IPS-18a (cell line): ENCODE measurements around the gene ACSL5.

ENCODE experiments used
- H3K27ac ChIP-seq: one replicate; pipeline ENCODE4 v1.5.1; 2013; ENCODE audit warnings: low read length
- H3K27me3 ChIP-seq: one replicate; pipeline ENCODE4 v1.6.1; 2013; ENCODE audit warnings: mild to moderate bottlenecking, low read length; ENCODE audit not compliant: control insufficient read depth, insufficient read depth
- H3K36me3 ChIP-seq: one replicate; pipeline ENCODE4 v1.6.1; 2013; ENCODE audit warnings: low read depth, low read length; ENCODE audit not compliant: control insufficient read depth
- H3K4me1 ChIP-seq: one replicate; pipeline ENCODE4 v1.6.1; 2013; ENCODE audit warnings: low read depth, low read length; ENCODE audit not compliant: control insufficient read depth
- H3K4me3 ChIP-seq: one replicate; pipeline ENCODE4 v1.5.1; 2013; ENCODE audit warnings: low read length
- H3K9ac ChIP-seq: one replicate; pipeline ENCODE4 v1.6.1; 2013; ENCODE audit warnings: mild to moderate bottlenecking, low read length, moderate library complexity
- H3K9me3 ChIP-seq: one replicate; pipeline ENCODE4 v1.6.1; 2013; ENCODE audit warnings: low read depth, low read length; ENCODE audit not compliant: control insufficient read depth

The ACSL5 gene

DNA sequence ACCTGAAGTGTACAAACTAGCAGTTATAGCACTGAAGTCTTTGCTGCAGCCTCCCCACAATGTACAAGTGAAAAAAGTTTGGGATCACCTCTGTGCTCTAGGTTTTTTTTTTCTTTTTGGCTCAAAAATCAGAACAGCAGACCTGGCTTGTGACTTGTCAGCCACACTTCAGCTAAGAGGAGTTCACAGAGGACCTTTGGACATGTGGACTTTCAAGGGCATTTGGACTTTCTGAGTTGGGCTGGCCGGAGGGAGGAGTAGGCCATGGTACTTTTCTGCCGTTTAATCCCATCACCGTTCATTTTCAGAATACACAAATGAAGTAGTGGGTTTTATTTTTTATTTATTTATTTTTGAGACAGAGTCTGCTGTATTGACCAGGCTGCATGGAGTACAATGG, 21.9 kb upstream of the ACSL5 start:
- Histone ChIP-seq H3K4me1 (no peaks in the 10 kb centered on the region), H3K27me3 (no peaks in the 10 kb centered on the region), H3K9me3 (no peaks in the 10 kb centered on the region), H3K27ac (no peak overlapping the region), H3K36me3 (no peaks in the 10 kb centered on the region), H3K4me3 (no peak overlapping the region), H3K9ac (no peak overlapping the region)

DNA sequence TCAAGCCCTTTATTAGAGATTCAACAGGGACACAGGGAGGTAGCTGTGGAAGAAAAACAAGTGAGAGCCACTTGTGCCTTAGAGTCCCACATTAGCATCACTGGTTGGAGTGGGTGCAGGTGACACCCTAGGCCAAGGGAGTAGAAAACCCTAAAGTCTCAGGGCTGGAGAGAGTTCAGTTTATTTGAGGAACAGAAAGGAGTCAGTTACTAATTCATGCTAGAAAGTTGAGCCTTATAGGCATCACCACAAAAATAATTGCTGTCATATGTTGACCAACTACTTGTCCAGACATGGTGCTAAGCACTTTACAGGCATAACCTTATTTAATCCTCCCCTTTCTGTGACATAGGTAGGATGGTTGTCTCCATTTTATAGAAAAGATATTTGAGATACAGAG, 20.9 kb upstream of the ACSL5 start:
- Histone ChIP-seq H3K4me3 (no peak overlapping the region), H3K9ac (no peak overlapping the region), H3K27me3 (no peaks in the 10 kb centered on the region), H3K36me3 (no peaks in the 10 kb centered on the region), H3K9me3 (no peaks in the 10 kb centered on the region), H3K27ac (no peak overlapping the region), H3K4me1 (no peaks in the 10 kb centered on the region)

DNA sequence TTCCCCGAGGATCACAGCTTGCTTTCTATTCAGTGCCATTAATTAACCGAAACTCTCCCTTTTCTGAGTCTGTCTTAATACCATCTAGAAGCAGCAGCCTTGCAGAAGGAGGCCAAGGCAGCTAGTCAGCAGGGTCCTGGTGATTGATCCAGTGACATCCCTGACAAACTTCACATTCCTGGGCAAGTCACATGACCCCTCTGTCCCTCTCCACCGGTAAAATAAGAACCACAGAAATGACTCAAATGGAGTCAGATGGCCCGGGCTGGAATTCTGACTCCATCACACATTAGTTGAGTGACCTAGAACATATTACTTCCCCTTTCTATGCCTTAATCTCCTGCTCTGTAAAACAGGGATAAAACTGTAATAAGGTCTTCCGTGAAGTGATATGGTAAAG, 17.2 kb upstream of the ACSL5 start:
- Histone ChIP-seq H3K4me1 (no peaks in the 10 kb centered on the region), H3K4me3 (no peak overlapping the region), H3K36me3 (no peaks in the 10 kb centered on the region), H3K27ac (no peak overlapping the region), H3K9ac (no peak overlapping the region), H3K9me3 (no peaks in the 10 kb centered on the region), H3K27me3 (no peaks in the 10 kb centered on the region)

DNA sequence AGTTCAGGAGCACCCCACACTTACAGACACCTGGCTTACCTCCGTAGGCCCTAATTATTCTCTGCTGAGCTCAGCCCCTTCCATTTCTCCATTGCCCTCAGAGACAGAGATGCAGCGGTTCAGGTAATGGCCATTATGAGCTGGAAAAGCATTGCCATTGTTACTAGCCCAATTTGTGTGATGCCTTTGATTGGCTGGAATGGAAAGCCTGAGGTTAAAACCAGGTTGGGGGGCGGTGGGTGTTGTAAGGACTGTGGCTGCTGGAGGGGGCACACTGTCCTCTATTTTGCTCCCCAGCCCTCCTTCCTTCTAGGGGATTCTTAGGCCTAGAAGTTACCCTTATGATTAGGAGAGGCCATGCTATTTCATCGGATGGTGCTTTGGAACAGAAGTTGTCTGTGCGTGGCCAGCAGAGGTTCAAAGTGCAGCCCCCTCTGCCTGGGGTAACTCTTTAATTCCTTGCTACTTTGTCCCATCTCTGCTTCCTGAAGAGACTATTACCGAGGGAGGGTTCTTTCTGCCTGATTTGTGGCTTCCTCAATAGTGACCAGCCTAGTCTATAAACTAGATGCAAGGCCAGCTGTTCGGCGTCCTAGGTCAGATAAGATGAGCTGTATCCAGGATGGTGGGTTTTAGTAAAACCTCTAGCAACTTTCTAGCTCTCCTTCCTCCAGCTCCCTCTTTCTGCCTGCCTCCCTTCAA, 14.2 kb upstream of the ACSL5 start:
- H3K4me3 ChIP-seq = no peak overlapping the region
- no peaks in the 10 kb centered on the region for H3K9me3 ChIP-seq
- no peak overlapping the region for H3K9ac ChIP-seq
- no peaks in the 10 kb centered on the region for H3K4me1 ChIP-seq
- no peaks in the 10 kb centered on the region for H3K36me3 ChIP-seq
- no peak overlapping the region for H3K27ac ChIP-seq
- no peaks in the 10 kb centered on the region for H3K27me3 ChIP-seq

DNA sequence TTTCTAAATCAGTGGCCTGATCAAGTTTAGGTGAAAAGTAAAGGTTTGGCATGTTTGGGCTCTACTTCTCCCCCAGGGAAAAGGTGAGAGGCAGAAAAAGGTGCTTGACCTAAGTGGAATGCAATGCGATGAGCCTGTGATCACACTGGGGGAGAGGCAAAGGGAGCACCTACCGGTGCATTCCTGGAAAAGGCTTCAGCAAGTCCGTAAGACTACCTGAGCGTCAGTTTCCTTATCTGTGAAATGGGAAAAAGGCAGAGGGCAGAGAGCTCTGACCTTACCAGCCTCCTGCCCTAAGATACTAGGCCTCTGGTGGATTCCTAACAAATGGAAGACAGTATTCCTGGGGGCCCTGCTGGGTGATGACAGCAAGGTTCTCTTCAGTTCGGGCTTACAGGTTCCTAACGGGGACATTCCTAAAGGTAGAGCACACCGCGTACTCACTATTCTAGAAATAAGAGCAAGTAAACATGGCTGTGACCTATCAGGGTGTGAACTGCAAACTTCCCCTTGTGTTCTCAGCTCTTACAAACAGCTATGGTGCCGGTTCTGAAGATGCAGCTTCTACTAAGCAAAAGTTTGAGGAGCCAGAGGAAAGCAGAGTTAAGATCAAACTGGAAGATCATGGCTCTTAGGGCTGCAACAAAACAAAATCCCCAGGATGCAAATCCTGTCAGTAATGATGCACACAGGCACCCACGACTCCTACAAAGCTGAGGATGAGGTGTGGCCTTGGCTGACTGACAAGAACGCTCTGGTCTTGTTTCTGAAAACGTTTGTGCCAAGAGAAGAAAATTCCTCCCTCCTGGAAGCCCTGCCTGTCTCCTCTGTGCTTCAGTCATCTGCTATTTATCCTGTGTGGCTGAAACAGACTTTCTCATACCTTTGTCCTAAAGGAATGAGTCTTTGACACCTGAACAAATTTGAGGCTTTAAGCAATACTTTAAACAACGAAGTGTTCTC, 13.3 kb upstream of the ACSL5 start:
- H3K27me3 ChIP-seq = no peaks in the 10 kb centered on the region
- H3K27ac ChIP-seq = no peak overlapping the region
- H3K9ac ChIP-seq = no peak overlapping the region
- no peaks in the 10 kb centered on the region for H3K4me1 ChIP-seq
- no peak overlapping the region for H3K4me3 ChIP-seq
- H3K9me3 ChIP-seq = no peaks in the 10 kb centered on the region
- H3K36me3 ChIP-seq = no peaks in the 10 kb centered on the region

DNA sequence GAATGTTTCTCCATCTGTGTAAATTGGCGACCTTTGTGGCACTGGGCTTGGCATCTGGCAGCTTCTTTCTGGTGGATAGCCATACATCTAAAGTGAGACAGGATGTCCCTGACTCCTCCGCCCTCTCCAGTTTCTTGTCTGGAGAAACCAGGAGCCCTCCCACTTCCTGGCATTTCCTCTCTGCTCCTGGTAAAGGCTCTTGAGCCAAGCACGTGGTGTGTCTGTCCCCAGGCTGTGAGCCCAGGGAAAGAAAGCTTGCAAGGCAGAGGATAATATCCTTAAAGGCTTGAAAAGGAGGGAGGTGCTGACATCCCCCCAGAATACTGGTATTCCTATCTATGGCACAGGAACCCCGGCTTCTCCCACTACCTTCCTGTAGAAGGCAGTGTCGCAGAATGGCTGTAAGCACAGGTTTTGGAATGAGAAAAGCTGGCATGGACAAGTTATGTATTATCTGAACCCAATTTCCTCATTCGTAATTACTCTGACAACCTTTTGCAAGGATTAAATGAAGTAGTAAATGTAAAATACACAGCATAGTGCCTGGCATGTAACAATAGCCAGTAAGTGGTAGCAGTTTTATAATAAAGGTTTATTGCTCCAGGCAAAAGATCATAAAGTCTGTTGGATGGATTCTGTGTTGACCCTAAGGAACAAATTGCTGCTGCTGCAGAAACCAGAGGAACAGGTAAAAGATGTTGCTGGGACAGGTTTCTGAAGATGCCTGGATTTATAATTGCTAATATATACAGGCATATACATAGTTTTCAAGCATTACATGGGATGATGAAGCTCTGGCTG, 11.8 kb upstream of the ACSL5 start:
- Histone ChIP-seq H3K36me3 (no peaks in the 10 kb centered on the region), H3K4me3 (no peak overlapping the region), H3K27ac (no peak overlapping the region), H3K9ac (no peak overlapping the region), H3K27me3 (no peaks in the 10 kb centered on the region), H3K4me1 (no peaks in the 10 kb centered on the region), H3K9me3 (no peaks in the 10 kb centered on the region)

DNA sequence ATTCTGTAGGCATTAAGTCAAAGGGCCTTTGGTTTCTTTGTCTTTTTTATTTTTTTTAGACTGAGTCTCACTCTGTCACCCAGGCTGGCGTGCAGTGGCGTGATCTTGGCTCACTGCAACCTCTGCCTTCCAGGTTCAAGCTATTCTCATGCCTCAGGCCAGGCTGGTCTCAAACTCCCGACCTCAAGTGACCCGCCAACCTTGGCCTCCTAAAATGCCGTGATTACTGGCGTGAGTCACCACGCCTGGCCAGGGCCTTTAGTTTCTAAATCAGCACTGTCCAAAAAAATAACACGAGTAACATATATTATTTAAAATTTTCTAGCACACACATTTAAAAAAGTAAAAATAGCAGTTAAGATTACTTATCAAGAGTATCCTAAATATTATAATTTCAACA, 11.1 kb upstream of the ACSL5 start:
- H3K4me3 ChIP-seq = no peak overlapping the region
- H3K27ac ChIP-seq = no peak overlapping the region
- H3K36me3 ChIP-seq = no peaks in the 10 kb centered on the region
- no peaks in the 10 kb centered on the region for H3K27me3 ChIP-seq
- H3K9ac ChIP-seq = no peak overlapping the region
- H3K9me3 ChIP-seq = no peaks in the 10 kb centered on the region
- H3K4me1 ChIP-seq = no peaks in the 10 kb centered on the region

DNA sequence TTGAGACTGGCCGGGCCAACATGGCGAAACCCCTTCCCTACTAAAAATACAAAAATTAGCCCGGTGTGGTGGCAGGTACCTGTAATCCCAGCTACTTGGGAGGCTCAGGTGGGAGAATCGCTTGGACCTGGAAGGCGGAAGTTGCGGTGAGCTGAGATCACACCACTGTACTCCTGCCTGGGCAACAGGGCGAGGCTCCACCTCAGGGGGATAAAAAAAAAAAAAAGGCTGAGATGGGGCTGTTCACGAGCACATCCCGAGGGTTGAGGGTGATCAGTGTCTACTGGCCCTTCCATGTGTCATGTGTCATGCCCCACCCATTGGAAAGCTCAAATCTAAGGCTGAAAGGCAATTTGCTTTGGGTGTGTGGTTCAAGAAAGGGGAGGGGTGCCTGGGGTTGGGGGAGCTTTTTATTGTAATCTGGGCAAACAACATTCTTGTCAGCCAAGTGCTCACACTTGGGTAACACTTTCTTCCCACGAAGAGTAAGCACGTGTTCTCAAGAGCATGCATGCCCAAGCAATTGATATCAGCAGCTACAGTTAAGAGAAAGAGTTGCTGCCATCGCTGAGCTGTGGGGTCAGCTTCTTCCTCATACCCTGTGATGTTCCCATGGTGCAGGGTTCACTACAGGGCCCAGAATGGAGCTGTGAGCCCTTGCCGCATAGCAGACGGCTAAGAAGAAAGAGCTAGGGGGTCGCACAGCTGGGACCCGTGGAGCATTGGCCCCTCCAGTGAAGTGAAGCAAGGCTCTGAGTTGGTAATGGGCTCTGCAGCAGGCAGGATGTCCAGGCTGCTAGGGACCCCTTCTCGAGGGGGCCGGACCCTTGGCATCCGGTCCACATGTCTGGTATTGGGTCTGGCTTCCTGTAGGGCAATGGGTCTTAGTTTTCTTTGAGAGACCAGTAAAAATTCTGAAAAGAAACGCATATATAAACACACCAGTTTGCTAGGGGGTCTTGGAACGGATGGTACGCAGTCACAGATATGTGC, 9.9 kb upstream of the ACSL5 start:
- no peak overlapping the region for H3K27ac ChIP-seq

DNA sequence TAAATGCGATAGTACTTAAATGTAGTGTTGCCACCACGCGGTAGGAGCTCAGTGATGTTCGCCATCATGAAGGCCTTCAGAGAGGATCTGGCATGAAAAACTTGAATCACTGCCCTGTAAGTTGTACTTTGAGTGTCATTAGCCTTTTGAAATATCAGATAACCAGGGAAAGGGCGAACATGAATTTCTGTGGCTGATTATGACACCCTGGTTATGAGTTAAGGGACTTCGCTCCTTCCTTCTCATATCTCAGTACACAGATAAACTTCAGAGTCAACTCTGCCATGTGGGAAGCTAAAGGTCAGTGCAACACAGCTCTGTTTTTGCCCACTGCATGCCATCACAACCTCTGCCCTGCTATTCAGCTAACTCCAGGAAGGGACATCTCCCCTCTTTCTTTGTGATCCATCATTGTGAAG, 8.9 kb upstream of the ACSL5 start:
- Histone ChIP-seq H3K27ac (no peak overlapping the region), H3K4me3 (no peak overlapping the region), H3K9me3 (no peaks in the 10 kb centered on the region), H3K9ac (no peak overlapping the region), H3K36me3 (no peaks in the 10 kb centered on the region), H3K27me3 (no peaks in the 10 kb centered on the region), H3K4me1 (no peaks in the 10 kb centered on the region)

More for the DNA sequence above, 9.9 kb upstream of the ACSL5 start:
- Histone ChIP-seq H3K4me1 (no peaks in the 10 kb centered on the region), H3K9ac (no peak overlapping the region), H3K4me3 (no peak overlapping the region), H3K27me3 (no peaks in the 10 kb centered on the region), H3K36me3 (no peaks in the 10 kb centered on the region), H3K9me3 (no peaks in the 10 kb centered on the region)

DNA sequence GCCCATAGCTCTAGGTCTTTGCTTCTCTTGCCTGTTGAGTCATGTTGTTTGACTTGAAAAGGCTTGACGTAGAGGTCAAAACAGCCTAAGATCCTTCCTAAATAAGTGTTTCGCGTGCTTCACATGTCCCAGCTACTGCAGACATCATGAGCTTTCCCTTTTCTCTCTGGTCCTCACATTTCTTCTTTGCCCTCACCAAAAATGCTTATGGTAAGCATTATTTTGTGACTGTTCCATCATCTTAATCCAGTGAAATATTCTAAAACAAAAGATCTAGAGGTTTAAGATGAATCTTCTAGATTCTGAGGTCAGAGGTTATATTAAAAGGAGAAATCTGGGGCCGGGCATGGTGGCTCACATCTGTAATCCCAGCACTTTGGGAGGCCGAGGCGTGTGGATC, 8.5 kb upstream of the ACSL5 start:
- Histone ChIP-seq H3K4me1 (no peaks in the 10 kb centered on the region), H3K27me3 (no peaks in the 10 kb centered on the region), H3K9ac (no peak overlapping the region), H3K4me3 (no peak overlapping the region), H3K9me3 (no peaks in the 10 kb centered on the region), H3K27ac (no peak overlapping the region), H3K36me3 (no peaks in the 10 kb centered on the region)
